Upper lobe of left lung (tissue), 6 donors: ENCODE data around the gene HPCAL1. TPM values are rescaled to one million over a fixed set of nuclear protein-coding genes. Genes with fewer than 3 reads are reported as not detected.
A peak's percentile ranks its signal among the peaks of the same experiment; 100 is the strongest.

Source experiments
- ATAC-seq, 2 donors: fragments of 200-7000 bp; cut with Tn5 transposase; one replicate each; pipeline ENCODE4 v1.9.1; 2022; ENCODE audit warnings: mild to moderate bottlenecking in 2 of 2, moderate library complexity in 2 of 2; ENCODE audit not compliant: low FRiP score in 2 of 2
- DNase-seq, 2 donors: peaks; one replicate each; pipeline ENCODE4 v3.0.0-alpha.2; 2019 to 2020
- H3K27ac ChIP-seq, 4 donors: fragments of 200-600 bp; sonication (generic); one replicate each; pipeline ENCODE4 v1.5.1; 2016 to 2019
- H3K27me3 ChIP-seq, 4 donors: fragments of 200-600 bp; sonication (generic); one replicate each; pipeline ENCODE4 v1.5.1; 2017 to 2019
- H3K36me3 ChIP-seq, 4 donors: fragments of 200-600 bp; sonication (generic); one replicate each; pipeline ENCODE4 v1.5.1; 2016 to 2019
- H3K4me1 ChIP-seq, 4 donors: fragments of 200-600 bp; sonication (generic); one replicate each; pipeline ENCODE4 v1.5.1; 2018 to 2019
- H3K4me3 ChIP-seq, 4 donors: fragments of 200-600 bp; sonication (generic); one replicate each; pipeline ENCODE4 v1.5.1; 2017 to 2019; ENCODE audit warnings: mild to moderate bottlenecking in 2 of 4, moderate library complexity in 1 of 4
- H3K9me3 ChIP-seq, 4 donors: fragments of 200-600 bp; sonication (generic); one replicate each; pipeline ENCODE4 v1.5.1; 2018 to 2019
- EP300 ChIP-seq, 4 donors: sonication (generic); formaldehyde crosslinking; IDR thresholded peaks; one replicate each; pipeline ENCODE4 v1.5.1; 2017; ENCODE audit warnings: antibody characterized with exemption in 4 of 4, control low read depth in 2 of 4
- POLR2A ChIP-seq, 4 donors: fragments of 450-650 bp; IDR thresholded peaks; one replicate each; pipeline ENCODE4 v1.5.1; 2016 to 2017; ENCODE audit warnings: antibody characterized with exemption in 4 of 4, mild to moderate bottlenecking in 2 of 4
- POLR2AphosphoS5 ChIP-seq, 2 donors: sonication (generic); formaldehyde crosslinking; IDR thresholded peaks; one replicate each; pipeline ENCODE4 v1.5.1; 2017; ENCODE audit warnings: antibody characterized with exemption in 2 of 2
- WGBS, 2 donors: methylation state at CpG; one replicate each; pipeline ENCODE4 v1.1.5; 2017 to 2018; 5-methylcytosine and 5-hydroxymethylcytosine counted together
- total RNA-seq, 6 donors: library from RNA; depleted of rRNA in 4 of 6; stranded (reverse); fragments of >200 nt in 4 of 6; gene quantifications; one replicate each; pipeline versions ENCODE4 v1.1.0 to v1.2.1, GENCODE V29; 2016 to 2021
- TF ChIP-seq, protein P1 (sequence below), 6 experiments: fragments of 450-650 bp in 4 of 6; fragments of 200-600 bp in 2 of 6; sonication (generic) in 2 of 6; IDR thresholded peaks; one replicate each; pipeline ENCODE4 v1.5.1; 2016 to 2019; ENCODE audit warnings: antibody characterized with exemption in 6 of 6
- donor health status: DM: no; HTN: no; CAD: no; lungs with moderate emphysema.
- donor health status: DM: no; HTN: yes; CAD: no; lungs with severe emphysema.

HPCAL1 gene
- total RNA-seq, 6 donors from 2014 or later = 131 to 481 (median 261) TPM

DNA sequence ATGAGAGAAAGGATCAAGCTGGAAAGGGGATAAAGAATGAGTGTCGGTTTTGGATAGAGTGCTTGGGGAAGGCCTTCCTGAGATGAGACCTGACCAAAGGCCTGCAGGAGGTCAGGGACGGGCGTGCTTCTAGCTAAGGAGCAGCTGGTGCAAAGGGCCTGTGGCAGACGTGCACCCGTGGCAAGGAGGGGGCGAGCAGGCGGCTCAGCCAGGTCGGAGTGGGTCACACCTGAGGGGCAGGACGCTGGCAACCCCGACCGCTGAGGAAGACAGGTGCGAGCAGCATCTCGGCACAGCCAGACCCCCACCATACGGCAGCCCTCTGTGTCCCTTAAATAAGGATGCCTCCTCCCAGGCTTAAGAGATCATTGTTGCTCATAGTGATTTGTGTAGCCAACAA lies 97.3 kb downstream of the HPCAL1 start:
- no peaks in the 10 kb centered on the region for H3K27me3 ChIP-seq
- DNase-seq (peak in 1 of 2 donors; percentile 60), ATAC-seq (no peak)
- no peaks in the 10 kb centered on the region for H3K9me3 ChIP-seq
- H3K27ac ChIP-seq = peak overlapping the region; percentile 61 to 90 (median 82)
- peaks cover 65 to 89% (median 76%) of the 10 kb centered on the region in 4 donors for H3K4me1 ChIP-seq
- peaks cover 0 to 12% (median 2%) of the 10 kb centered on the region in 4 donors for H3K36me3 ChIP-seq
- no peak for TF ChIP-seq EP300 (IDR thresholded peaks at IDR 0.05)
- TF ChIP-seq POLR2AphosphoS5 (IDR thresholded peaks at IDR 0.05) = no peak
- TF ChIP-seq, protein P1, sequence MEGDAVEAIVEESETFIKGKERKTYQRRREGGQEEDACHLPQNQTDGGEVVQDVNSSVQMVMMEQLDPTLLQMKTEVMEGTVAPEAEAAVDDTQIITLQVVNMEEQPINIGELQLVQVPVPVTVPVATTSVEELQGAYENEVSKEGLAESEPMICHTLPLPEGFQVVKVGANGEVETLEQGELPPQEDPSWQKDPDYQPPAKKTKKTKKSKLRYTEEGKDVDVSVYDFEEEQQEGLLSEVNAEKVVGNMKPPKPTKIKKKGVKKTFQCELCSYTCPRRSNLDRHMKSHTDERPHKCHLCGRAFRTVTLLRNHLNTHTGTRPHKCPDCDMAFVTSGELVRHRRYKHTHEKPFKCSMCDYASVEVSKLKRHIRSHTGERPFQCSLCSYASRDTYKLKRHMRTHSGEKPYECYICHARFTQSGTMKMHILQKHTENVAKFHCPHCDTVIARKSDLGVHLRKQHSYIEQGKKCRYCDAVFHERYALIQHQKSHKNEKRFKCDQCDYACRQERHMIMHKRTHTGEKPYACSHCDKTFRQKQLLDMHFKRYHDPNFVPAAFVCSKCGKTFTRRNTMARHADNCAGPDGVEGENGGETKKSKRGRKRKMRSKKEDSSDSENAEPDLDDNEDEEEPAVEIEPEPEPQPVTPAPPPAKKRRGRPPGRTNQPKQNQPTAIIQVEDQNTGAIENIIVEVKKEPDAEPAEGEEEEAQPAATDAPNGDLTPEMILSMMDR (IDR thresholded peaks at IDR 0.05) = no peak
- TF ChIP-seq POLR2A (IDR thresholded peaks at IDR 0.05) = no peak
- no peak overlapping the region for H3K4me3 ChIP-seq
- 86 to 92% methylated on average over 14 of the region's 14 CpGs for WGBS, 2 donors

DNA sequence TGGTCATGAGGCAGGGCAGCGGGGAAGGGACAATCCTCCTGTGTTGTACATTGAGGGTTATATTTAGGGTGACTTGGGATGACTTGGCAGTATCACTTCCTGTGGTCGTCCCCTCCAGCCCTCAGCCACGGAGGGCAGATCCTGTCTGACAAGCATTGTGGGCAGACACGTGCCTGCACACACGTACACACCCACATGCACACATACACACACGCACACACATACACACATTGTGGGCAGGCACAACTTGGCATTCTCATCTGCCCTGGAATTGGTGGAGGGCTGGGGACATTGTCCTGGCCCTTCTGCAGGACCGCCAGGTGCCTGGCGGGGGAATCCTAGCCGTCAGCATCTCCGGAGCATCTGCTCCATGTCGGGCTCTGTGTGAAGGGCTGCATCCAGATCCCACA lies 97.9 kb downstream of the HPCAL1 start:
- Histone ChIP-seq H3K27me3 (no peaks in the 10 kb centered on the region), H3K9me3 (no peaks in the 10 kb centered on the region), H3K36me3 (peaks cover 0 to 12% (median 2%) of the 10 kb centered on the region in 4 donors), H3K27ac (peak overlapping the region; percentile 61 to 90 (median 82)), H3K4me3 (no peak overlapping the region), H3K4me1 (peaks cover 70 to 90% (median 82%) of the 10 kb centered on the region in 4 donors)
- 23 to 66% methylated on average over 5 to 10 of the region's 11 CpGs for WGBS, 2 donors
- ATAC-seq = peak in 1 of 2 donors; percentile 69
- peak in 1 of 2 donors; percentile 77 for DNase-seq
- TF ChIP-seq EP300 (IDR thresholded peaks at IDR 0.05) = peak in 2 of 4 donors; percentile 59 to 76
- TF ChIP-seq POLR2AphosphoS5 (IDR thresholded peaks at IDR 0.05) = peak; percentile 69 to 81
- peak in 1 of 4 donors; percentile 11 for TF ChIP-seq POLR2A (IDR thresholded peaks at IDR 0.05)
- TF ChIP-seq, protein P1 (IDR thresholded peaks at IDR 0.05) = no peak

DNA sequence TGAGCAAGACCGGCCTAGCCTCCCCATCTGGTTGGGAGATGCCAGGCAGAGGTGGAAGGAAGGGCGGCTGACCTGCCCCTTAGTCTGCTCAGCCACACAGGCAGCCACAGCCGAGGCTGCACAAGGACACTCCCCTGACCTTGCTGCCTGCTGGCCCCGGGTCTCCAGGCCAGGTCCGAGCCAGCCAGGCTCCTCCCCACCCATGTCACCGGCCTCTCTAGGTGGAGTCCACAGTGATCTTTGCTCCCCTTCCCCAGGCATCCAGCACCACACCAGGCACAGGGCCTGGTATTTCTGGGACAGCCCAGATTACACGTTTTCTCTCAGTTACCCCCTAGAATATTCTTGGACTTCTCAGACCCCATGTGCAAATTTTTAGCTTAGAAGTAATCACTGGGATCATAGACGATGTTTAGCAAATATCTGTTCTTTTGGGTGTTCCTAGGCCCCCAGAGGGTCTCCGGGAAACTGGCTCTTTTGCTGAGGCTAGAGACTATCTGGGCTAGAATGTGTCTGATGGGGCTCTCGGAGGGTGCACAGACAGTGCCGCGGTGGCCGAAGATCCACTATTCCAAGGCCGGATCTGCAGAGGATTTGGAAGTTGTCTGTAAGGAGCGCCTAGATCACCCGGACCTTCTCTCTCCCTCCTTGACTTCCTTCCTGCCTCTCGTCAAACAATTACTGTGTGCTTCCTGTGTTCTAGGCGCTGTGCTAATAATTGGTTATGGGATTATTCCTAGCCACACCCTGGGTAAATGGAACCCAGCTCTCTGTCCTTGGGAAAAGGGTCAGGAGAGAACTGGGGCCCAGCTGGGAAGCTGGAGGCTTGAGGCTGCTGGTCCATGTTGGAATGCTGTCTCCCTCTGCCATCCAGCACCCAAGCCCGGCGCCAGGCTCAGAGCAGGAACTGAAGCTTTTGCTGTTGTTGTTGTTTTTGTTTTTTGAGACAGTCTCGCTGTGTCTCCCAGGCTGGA lies 98.6 kb downstream of the HPCAL1 start:
- peak overlapping the region; percentile 61 to 90 (median 82) for H3K27ac ChIP-seq
- peaks cover 74 to 90% (median 86%) of the 10 kb centered on the region in 4 donors for H3K4me1 ChIP-seq
- ATAC-seq (peak in 1 of 2 donors; percentile 3), DNase-seq (no peak)
- no peak overlapping the region for H3K4me3 ChIP-seq
- peaks cover 0 to 12% (median 2%) of the 10 kb centered on the region in 4 donors for H3K36me3 ChIP-seq
- TF ChIP-seq POLR2AphosphoS5 (IDR thresholded peaks at IDR 0.05) (peak; percentile 25 to 48), EP300 (IDR thresholded peaks at IDR 0.05) (no peak)
- 53% methylated on average over 10 to 21 of the region's 21 CpGs for WGBS, 2 donors
- no peaks in the 10 kb centered on the region for H3K9me3 ChIP-seq
- H3K27me3 ChIP-seq = no peaks in the 10 kb centered on the region

DNA sequence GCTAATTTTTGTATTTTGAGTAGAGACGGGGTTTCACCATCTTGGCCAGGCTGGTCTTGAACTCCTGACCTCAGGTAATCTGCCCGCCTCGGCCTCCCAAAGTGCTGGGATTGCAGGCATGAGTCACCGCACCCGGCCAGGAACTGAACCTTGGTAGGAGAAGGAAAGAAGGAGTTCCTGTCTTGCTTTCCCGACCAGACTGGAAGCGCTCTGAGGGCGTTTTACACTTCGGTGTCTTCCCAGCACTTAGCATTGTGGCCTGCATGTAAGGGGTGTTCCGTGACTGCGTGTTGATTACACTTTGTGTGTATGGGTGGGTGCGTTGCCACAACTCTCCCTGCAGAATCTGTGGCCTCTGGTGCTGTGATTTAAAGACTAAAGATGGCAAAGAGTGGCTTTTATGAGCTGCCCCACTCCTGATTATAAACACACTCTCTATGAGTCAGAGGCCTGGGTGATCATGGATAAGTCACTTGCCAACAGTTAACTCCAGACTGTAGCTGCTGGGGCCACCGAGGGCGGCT lies 99.4 kb downstream of the HPCAL1 start:
- Histone ChIP-seq H3K27me3 (no peaks in the 10 kb centered on the region), H3K36me3 (peaks cover 0 to 12% (median 2%) of the 10 kb centered on the region in 4 donors), H3K4me3 (no peak overlapping the region), H3K27ac (peak overlapping the region; percentile 61 to 90 (median 82)), H3K4me1 (peaks cover 74 to 90% (median 86%) of the 10 kb centered on the region in 4 donors), H3K9me3 (no peaks in the 10 kb centered on the region)
- DNase-seq (no peak), ATAC-seq (no peak)
- peak in 1 of 2 donors; percentile 9 for TF ChIP-seq POLR2AphosphoS5 (IDR thresholded peaks at IDR 0.05)
- TF ChIP-seq, protein P1 (IDR thresholded peaks at IDR 0.05) = no peak
- WGBS, 2 donors = 79 to 85% methylated on average over 14 of the region's 14 CpGs

DNA sequence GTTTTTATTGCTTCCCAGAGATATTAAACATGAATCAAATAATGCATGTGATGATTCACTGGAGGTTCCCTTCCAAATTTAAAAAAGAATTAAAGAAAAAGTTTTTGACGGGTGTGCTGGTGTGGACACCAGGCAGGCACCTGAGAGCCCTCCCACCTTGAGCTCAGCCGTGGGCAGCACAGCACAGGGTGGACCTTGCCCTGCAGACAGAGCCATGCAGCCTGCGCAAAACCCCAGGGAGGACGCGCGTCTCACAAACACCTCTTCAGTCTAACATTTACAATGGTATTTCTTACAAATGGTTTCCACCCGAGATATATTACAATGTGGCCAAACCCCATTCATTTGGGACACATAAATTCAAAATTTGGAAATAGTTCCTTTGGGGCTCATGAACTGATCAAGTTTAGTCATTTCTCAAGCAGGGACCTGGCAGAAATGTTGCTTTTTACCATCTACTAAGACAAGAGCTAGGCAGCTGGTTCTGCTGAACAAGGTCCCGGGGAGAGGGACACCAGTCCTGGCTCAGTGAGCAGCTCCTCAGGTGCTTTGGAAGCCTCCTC lies 100.0 kb downstream of the HPCAL1 start:
- 80 to 89% methylated on average over 8 of the region's 8 CpGs for WGBS, 2 donors
- no peak overlapping the region for H3K4me3 ChIP-seq

More for the DNA sequence above, 100.0 kb downstream of the HPCAL1 start:
- H3K27ac ChIP-seq = peak overlapping the region in 3 of 4 donors; percentile 0 to 90 (median 86)
- no peak for DNase-seq
- H3K36me3 ChIP-seq = peaks cover 0 to 12% (median 2%) of the 10 kb centered on the region in 4 donors
- H3K27me3 ChIP-seq = no peaks in the 10 kb centered on the region
- peaks cover 74 to 90% (median 86%) of the 10 kb centered on the region in 4 donors for H3K4me1 ChIP-seq
- no peaks in the 10 kb centered on the region for H3K9me3 ChIP-seq
- TF ChIP-seq POLR2A (IDR thresholded peaks at IDR 0.05) (no peak), EP300 (IDR thresholded peaks at IDR 0.05) (no peak), POLR2AphosphoS5 (IDR thresholded peaks at IDR 0.05) (no peak)
- TF ChIP-seq, protein P1 (IDR thresholded peaks at IDR 0.05) = no peak
- ATAC-seq = no peak
